Middle frontal gyrus (tissue), 1 donor: ENCODE measurements around the gene LRBA.

Experiments
- DNase-seq: peaks from one replicate; pipeline ENCODE4 v3.0.0-alpha.2; 2015; ENCODE audit warnings: low spot score; ENCODE audit errors: extremely low spot score

LRBA gene

DNA sequence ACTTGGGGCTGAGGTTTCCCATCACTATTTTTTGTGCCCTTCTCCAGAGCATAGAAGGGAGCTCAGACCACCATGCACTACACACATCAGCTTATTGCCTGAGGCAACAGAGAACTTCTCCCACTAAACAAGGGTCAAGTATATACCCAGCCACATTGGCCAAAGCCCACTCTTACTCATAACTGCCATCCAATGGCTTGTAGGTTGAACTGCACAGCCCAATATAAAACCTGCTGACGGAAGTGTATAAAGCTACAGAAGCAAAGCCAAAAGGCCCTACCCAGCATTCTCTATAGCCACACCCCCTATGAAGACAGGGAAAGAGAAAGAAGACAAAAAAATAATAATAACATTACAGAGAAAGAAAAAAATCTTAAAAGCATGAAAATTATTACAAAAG is 139.7 kb downstream of the LRBA start:
- no peak for DNase-seq

DNA sequence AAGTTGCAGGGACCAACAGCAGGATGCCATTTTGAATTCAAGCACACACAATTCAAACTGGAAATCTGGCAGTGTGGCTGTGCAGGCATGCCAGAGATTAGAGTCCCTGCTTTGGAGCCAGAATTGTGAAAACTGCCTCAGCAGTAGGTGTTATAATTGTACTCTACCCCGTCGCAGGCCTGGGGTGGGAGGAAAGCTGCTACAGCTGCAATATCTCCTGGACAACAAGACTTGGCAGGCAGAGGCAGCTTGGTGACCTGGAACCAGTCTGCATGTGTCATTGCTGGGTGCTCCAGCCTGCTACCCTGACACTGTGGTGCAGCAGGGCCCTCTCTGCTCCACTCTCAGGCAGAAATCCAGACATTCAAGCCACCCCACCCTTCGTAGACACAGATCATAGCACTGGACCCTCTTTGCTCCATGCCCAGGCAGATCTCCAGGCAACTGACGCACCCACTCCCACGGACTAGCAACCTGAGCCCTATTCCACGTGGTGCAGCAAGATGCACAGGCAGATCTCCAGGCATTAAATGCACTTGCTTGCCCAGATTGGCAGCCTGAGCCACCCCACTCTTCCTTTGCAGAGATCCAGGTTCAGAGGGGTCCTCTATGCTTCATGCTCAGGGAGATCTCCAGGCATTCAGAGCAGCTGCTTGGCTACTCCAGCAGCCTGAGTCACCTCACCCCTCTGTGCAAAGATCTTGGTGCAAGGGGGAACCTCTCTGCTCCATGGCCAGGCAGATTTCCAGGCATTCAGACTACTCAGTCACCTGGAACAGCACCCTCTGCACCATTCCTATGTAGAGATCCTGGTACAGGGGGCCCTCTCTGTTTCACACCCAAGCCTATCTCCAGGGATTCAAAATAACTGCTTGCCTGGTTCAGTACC is 140.5 kb downstream of the LRBA start:
- no peak for DNase-seq

DNA sequence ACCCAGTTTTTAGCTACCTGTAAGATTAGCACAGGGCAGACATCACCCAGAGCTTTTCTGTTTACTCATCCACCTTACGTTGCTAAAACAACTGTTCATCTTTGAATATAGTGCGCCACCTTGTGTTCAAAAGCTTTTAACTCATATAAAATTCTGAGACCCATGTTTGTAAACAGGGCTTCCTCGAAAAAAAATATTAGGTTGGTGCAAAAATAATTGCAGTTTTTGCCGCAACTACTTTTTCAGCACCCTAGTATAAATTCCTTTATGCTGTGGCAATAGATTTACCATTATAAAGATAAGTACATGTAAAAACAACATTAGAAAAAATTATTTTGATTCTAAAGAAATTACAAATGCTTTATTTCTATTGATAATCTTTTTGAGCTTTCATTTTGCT is 147.9 kb downstream of the LRBA start:
- DNase-seq = peak; percentile 66

DNA sequence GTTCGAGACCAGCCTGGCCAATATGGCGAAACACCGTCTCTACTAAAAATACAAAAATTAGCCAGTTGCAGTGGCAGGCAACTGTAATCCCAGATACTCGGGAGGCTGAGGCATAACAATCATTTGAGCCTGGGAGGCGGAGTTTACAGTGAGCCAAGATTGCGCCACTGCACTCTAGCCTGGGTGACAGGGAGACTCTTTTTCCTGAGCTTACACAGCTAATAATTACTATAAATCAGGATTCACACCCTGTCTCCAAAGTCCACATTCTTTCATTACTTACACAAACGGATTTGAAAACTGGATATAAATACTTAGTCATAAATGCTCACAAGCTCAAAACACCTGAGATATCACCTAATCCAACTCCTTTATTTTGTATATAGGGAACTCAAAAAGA is 151.6 kb downstream of the LRBA start:
- DNase-seq = no peak

DNA sequence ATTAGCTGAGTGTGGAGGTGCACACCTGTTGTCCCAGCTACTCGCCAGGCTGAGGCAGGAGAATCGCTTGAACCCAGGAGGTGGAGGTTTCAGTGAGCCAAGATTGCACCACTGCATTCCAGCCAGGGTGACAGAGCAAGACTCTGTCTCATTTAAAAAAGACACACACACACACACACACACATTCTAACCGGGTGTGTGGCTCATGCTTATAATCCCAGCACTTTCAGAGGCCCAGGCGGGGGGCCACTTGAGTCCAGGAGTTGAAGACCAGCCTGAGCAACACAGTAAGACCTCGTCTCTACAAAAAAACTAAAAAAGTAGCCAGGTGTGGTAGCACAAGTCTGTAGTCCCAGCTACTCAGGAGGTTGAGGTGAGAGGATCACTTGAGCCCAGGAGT is 152.3 kb downstream of the LRBA start:
- no peak for DNase-seq

DNA sequence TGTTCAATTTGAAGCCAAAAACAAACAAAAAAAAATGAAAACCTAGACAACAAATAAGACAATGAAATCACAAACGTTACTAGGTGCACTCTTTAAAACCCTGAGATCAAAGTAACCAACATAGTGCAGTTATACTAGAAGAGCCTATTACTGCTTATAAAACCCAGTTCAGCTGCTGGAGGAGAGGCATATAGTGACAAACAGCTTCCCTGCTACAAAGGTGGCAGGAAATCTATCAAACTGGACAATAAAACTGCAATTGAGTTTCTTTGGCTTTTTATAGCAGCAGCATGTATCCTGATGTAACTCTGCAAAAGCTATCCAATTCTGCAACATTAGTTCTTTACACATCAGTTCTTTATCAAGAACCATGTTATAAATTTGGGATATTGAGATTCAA is 155.6 kb downstream of the LRBA start:
- no peak for DNase-seq

DNA sequence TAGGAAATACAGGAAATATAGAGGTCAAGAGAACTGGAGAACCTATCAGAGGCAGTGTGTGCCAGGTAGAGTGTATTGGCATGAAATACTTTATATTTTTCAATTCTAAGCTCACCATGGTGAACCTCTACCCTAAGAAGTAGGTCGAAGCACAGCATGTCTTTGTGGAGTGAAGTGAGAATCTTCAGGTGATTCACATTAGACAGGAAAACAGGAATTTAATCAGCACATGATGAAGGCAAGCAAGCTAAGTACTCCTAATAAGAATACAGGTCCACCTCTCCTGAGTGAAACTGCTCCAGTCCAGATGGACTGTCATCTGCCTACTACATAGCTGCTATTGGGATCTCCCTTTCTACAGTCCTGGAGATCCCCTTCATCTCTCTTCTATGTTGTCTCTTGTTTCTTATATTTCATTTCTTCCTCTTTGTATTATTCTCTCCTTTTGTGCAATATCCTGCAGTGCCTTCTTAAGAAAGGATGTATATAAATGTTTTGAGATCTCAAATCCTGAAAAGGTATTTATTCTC is 159.0 kb downstream of the LRBA start:
- DNase-seq = no peak

DNA sequence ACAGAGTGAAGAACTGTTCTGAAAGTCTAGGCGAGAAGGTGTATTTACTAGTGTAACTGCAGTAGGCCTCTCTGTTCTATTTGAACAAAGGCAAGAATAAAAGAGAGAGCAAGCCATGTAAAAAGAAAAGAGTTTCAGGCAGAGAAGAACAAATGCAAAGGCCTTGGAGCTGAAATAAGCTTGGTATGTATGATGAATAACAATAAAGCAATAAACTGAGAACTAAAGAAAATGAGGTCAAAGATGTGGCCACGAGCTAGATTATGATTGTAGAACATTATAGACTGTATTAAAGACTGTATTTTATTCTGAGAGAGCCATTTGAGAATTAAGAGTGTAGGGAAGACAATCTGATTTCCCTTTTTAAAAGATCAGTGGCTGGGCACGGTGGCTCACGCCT is 160.5 kb downstream of the LRBA start:
- no peak for DNase-seq

DNA sequence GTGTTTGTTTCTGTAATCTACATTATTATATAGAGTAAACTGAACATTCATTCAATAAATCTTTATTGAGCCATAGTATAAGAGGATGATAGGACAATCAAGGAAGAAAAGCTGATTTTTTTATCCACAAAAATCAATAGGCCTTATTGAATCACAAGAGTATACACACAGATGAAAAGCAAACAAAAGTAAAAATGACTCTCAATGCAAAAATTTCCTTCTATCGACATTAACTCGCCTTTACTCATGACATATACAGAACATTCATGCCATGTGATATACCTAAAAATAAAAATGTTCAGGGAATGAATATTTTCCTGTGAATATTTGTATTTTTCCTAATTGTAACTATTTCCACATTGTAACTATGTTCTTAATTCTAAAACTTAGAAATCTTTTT is 161.2 kb downstream of the LRBA start:
- no peak for DNase-seq

DNA sequence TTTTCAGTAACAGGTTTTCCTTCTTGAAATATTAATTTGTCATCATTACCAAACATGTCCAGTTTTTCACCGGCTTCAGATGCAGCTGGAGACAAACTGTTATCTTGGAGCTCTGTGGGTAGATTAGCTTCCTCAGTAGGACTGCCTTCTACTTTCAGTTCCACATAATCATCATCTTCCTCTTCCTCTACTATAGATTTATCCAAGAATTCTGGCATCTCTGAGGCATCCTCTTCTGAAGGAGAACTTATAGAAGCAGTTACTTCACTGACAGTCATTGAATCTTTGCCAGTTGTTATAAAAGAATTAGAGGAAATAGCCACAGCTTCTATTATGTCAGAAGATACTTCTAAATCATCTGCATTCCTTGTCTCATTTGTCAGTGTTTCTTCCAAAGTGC is 162.9 kb downstream of the LRBA start:
- DNase-seq = no peak

DNA sequence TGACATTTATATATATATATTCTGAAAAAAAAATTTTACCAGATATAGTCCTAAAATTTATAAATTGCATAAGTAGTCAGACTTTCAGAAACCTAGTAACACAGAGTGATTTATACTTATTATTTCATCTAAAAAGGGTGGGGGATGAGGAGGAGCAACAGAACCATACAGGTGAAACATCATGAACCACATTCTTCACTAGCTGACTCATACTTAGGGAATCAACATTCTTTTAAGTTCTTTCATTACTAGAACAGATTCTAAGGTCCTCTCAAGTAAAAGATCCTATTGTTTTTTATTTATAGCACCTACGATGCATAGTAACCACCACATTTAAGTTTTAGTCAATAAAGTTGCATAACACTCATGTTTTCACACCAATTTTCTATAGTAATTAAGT is 166.1 kb downstream of the LRBA start:
- no peak for DNase-seq

DNA sequence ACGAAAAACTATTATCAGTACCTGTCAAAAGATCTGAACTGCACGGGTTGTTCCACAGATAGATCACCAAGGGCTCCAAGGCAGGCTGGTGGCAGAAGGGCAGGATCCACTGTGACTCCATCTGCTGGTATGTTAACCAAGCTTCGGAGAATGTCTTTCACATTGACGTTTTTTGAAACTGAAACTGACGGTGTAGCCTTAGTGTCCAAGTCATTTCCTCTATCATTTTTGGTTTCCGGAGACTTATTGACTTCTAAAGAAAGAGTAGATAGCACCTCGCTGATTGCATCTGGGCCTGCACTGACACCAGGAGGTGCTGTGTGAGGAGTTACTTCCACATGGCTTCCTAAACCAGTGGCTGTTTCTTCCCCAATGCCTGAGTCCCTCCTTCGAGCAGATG is 186.9 kb downstream of the LRBA start:
- DNase-seq = no peak

DNA sequence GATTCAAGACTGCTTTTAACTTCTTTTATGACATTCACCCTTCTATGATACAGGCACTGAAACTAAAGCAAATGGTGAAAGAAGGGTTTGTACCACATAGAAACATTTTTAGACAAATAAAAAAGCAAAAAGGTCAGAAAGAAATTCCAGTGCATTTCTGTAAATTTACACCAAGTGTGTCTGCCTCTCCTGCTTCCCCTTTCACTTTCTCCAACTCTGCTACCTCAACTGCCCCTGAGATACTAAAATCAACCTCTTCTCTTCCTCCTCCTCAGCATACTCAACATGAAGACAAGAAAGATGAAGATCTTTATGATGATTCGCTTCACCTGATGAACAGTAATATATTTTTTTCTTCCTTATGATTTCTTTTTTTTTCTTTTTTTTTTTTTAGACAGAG is 187.9 kb downstream of the LRBA start:
- no peak for DNase-seq

DNA sequence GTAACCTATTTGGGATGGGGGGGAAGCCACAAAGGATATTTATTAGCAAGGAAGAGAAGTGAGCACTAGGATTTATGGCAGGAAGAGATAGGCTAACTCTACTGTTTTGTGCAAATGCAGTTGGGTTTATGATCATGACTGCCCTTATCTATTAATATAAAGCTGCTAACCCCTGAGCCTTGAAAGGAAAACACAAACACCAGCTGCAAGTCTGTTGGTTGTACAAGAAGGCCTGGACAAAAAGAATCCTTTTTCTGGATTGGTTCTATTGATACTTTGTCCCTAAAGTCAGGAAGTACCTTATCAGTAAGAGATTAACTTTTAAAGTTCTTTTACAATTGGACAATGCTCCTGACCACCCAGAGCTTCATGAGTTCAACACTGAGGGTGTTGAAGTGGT is 188.8 kb downstream of the LRBA start:
- no peak for DNase-seq

DNA sequence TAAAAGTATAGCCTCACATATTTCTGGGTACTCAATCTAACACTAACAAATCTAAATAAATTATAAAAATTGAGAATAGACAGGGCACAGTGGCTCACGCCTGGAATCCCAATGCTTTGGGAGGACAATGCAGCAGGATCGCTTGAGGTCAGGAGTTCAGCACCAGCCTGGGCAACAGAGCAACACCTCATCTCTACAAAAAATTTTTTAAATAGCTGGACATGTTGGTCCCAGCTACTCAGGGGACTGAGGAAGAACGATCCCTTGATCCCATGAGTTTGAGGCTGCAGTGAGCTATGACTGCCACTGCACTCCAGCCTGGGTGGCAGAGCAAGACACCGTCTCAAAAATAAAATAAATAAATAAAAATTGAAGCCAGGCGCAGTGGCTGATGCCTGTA is 192.7 kb downstream of the LRBA start:
- DNase-seq = no peak

DNA sequence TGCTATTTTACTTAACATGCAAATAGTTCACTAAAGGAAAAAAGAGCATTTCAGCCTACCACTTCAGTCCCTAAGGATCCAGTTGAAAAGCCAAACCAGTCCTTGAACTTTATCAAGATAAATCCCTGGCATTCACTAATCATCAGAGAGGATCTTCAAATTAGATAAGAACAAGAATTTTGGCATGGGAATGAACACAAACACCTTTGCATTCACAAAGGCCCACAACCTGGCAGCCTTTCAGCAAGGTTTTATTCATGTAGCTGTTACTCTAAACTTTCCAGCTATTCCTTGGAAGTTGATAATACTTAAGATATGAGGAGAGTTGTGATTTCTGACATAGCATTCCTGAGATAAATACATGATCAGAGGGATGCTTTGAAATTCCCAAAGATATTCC is 193.4 kb downstream of the LRBA start:
- no peak for DNase-seq

DNA sequence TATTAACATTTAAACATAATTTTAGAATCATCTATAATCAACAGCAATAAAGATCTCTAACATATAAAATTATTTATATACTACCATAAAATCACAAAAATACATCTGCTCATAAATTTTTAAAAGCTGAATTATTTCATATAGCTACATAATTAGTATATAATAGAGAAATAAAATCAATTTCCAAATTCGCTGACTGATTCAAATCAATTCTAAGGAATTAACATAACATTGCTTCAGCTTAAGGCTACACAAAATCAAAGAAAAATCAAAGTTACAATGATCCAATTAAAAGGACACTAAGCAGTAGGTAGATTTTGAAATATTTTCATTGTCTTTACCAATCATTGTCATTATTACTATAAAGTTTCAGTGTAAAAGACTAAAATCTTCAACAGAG is 194.7 kb downstream of the LRBA start:
- DNase-seq = no peak

DNA sequence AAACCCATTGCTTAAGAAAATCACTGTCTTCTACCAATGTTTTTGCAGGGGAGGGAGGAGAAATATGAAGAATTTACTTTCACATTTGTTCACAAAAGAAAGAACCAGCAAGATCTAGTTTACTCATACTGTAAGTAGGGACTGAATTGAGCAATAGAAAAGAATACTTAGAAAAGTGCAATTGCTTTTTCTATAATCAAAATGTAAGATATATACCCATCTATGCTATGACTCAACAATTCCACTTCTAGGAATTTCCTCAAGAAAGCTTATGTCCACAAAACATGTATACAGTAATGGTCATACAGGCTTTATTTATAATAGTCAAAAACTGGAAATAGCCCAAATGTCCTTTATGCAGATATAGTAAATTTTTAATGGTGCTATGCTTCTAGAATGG is 196.4 kb downstream of the LRBA start:
- no peak for DNase-seq

DNA sequence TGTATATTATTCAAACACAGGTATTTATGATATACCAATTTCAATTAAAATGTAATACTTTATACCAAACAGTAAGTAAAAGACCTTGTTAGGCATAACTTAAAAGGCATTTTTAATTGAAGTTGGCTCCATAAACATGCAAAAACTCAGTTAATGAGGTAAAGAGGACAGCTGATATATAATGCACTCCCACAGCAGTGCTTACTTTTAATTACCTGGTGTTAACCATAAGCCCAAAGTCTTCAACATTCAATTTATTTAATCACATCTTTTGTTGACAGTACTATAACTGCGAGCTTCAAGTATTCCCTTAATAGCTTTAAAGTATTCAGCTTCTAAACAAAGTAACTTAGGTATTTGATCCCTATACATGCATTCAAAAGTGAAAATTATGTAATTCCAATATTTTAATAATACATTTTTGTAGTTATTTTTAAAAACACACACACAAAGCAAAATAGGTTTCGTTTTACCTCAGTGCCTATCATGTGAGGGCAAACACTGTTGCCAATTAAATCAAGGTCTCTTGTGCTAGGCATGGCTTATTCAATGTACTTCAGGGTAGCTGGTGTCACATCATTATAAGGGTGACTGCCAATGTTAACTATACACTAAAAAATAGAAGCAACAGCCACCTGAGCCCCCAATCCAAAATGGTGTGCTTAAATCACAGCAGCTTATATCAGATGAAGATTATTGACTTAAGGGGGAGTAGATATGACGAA is 197.1 kb downstream of the LRBA start:
- DNase-seq = no peak

DNA sequence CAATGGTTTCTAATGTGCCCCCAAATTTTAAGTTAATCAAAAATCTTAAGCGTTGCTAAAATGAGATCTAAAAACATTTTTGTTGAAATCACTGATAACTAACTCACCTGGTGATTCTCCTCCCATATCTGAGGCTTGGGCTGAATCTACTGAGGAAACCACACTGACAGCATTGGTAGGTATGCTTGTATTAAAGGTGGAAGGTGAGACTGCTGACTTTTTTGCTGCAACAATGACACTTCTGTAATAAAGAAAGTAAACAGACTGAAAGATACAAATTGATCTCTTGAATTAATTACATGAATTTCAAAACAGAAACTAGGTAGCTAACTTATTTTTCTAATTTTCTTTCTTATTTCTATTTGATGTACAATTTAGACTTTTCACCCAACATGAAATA is 198.1 kb downstream of the LRBA start:
- no peak for DNase-seq

DNA sequence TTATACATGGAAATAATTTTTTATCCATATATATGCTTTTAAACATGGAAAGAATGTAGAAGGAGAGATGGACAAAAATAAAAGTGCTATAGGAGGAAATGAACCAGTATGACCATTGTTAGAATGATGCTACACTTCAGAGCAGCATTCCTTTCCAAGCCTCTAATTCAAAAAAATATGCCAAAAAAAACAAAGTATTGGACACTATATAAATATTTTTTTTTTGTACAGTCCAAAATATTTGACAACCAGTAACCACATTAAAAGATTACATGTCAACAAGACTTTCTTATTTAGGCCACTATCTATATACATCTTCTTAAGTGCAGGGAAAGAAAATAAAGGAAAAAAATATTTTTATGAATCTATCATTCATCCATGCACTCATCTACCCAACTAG is 198.6 kb downstream of the LRBA start:
- no peak for DNase-seq

DNA sequence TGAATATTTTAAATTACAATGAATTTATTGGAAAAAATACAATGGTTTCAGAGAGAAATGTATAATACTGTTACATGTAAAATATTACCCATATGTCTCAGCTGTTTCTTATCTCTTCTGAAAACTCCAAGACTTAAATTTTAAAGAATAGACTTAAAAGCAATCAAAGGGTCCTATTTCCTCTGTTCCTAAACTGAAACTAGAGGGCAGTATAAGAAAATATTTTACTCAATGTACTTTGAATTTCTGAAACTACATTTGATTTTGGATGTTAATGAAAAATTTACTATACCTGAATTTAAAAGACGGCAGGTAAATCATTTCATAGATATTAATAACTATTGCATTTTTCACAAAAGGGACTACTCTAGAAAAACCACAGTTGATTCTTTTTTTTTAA is 200.2 kb downstream of the LRBA start:
- no peak for DNase-seq
